ENCODE data around the gene PLXND1.

Gene PLXND1

GRCh38 chr3:129608936-129609590, 2.6 kb upstream of the PLXND1 start:
- TF ChIP-seq CTCF (IDR thresholded peaks at IDR 0.05; ENCODE audit: control insufficient read depth, extremely low read depth, insufficient read depth) = no peak
- DNase-seq (ENCODE audit: low read depth) = no peak
- no peak overlapping the region for H3K4me3 ChIP-seq (ENCODE audit: low read depth, low read length)

GRCh38 chr3:129608087-129608935, 1.8 kb upstream of the PLXND1 start:
- H3K4me3 ChIP-seq (ENCODE audit: low read depth, low read length) = no peak overlapping the region
- DNase-seq (ENCODE audit: low read depth) = no peak
- no peak for TF ChIP-seq CTCF (IDR thresholded peaks at IDR 0.05; ENCODE audit: control insufficient read depth, extremely low read depth, insufficient read depth)

GRCh38 chr3:129607391-129608068, 1.1 kb upstream of the PLXND1 start:
- DNase-seq (ENCODE audit: low read depth) = no peak
- no peak for TF ChIP-seq CTCF (IDR thresholded peaks at IDR 0.05; ENCODE audit: control insufficient read depth, extremely low read depth, insufficient read depth)
- H3K4me3 ChIP-seq (ENCODE audit: low read depth, low read length) = no peak overlapping the region

- no peak for DNase-seq (ENCODE audit: low read depth)
- no peak overlapping the region for H3K4me3 ChIP-seq (ENCODE audit: low read depth, low read length)
- TF ChIP-seq CTCF (IDR thresholded peaks at IDR 0.05; ENCODE audit: control insufficient read depth, extremely low read depth, insufficient read depth) = no peak
Observed at GRCh38 chr3:129605922-129606635, 397 bp downstream of the PLXND1 start.

- H3K4me3 ChIP-seq (ENCODE audit: low read depth, low read length) = no peak overlapping the region
- no peak for DNase-seq (ENCODE audit: low read depth)
- no peak for TF ChIP-seq CTCF (IDR thresholded peaks at IDR 0.05; ENCODE audit: control insufficient read depth, extremely low read depth, insufficient read depth)
Observed at GRCh38 chr3:129605203-129605921, 1.1 kb downstream of the PLXND1 start.

- no peak overlapping the region for H3K4me3 ChIP-seq (ENCODE audit: low read depth, low read length)
- TF ChIP-seq CTCF (IDR thresholded peaks at IDR 0.05; ENCODE audit: control insufficient read depth, extremely low read depth, insufficient read depth) = no peak
- no peak for DNase-seq (ENCODE audit: low read depth)
Observed at GRCh38 chr3:129604767-129605166, 1.7 kb downstream of the PLXND1 start.
